ENCODE data around the gene CLIC5.

The CLIC5 gene

GRCh38 chr6:45969026-45969425, 46.6 kb downstream of the CLIC5 start:
- DNase-seq (ENCODE audit: low read depth, low spot score): no peak
- no peak overlapping the region for H3K27ac ChIP-seq

GRCh38 chr6:45967363-45967762, 48.3 kb downstream of the CLIC5 start:
- no peak for DNase-seq (ENCODE audit: low read depth, low spot score)

GRCh38 chr6:45966797-45967196, 48.9 kb downstream of the CLIC5 start:
- DNase-seq (ENCODE audit: low read depth, low spot score): no peak
- no peak overlapping the region for H3K27ac ChIP-seq

More at GRCh38 chr6:45967363-45967762, 48.3 kb downstream of the CLIC5 start:
- no peak overlapping the region for H3K27ac ChIP-seq

- no peak overlapping the region for H3K27ac ChIP-seq
- no peak for DNase-seq (ENCODE audit: low read depth, low spot score)
Measured at GRCh38 chr6:45966340-45966739, 49.3 kb downstream of the CLIC5 start.

GRCh38 chr6:45965792-45966191, 49.9 kb downstream of the CLIC5 start:
- DNase-seq (ENCODE audit: low read depth, low spot score): no peak
- H3K27ac ChIP-seq: no peak overlapping the region

- H3K27ac ChIP-seq: no peak overlapping the region
- DNase-seq (ENCODE audit: low read depth, low spot score): no peak
Measured at GRCh38 chr6:45965007-45965406, 50.7 kb downstream of the CLIC5 start.

GRCh38 chr6:45964300-45964699, 51.4 kb downstream of the CLIC5 start:
- no peak overlapping the region for H3K27ac ChIP-seq
- DNase-seq (ENCODE audit: low read depth, low spot score): no peak

- DNase-seq (ENCODE audit: low read depth, low spot score): no peak
- H3K27ac ChIP-seq: no peak overlapping the region
Measured at GRCh38 chr6:45963896-45964295, 51.8 kb downstream of the CLIC5 start.

GRCh38 chr6:45961125-45961524, 54.5 kb downstream of the CLIC5 start:
- DNase-seq (ENCODE audit: low read depth, low spot score): no peak
- H3K27ac ChIP-seq: no peak overlapping the region

- peak; percentile 51 for DNase-seq (ENCODE audit: low read depth, low spot score)
- H3K27ac ChIP-seq: no peak overlapping the region
Measured at GRCh38 chr6:45959534-45960145, 56.0 kb downstream of the CLIC5 start.

- H3K27ac ChIP-seq: no peak overlapping the region
- DNase-seq (ENCODE audit: low read depth, low spot score): no peak
Measured at GRCh38 chr6:45956663-45957062, 59.0 kb downstream of the CLIC5 start.

GRCh38 chr6:45956176-45956575, 59.5 kb downstream of the CLIC5 start:
- DNase-seq (ENCODE audit: low read depth, low spot score): no peak
- H3K27ac ChIP-seq: no peak overlapping the region

GRCh38 chr6:45955597-45955996, 60.1 kb downstream of the CLIC5 start:
- DNase-seq (ENCODE audit: low read depth, low spot score): no peak
- no peak overlapping the region for H3K27ac ChIP-seq

GRCh38 chr6:45952546-45952945, 63.1 kb downstream of the CLIC5 start:
- no peak for DNase-seq (ENCODE audit: low read depth, low spot score)
- no peak overlapping the region for H3K27ac ChIP-seq

GRCh38 chr6:45952168-45952529, 63.5 kb downstream of the CLIC5 start:
- no peak overlapping the region for H3K27ac ChIP-seq
- no peak for DNase-seq (ENCODE audit: low read depth, low spot score)

- DNase-seq (ENCODE audit: low read depth, low spot score): no peak
- H3K27ac ChIP-seq: no peak overlapping the region
Measured at GRCh38 chr6:45951321-45952167, 64.1 kb downstream of the CLIC5 start.

- no peak for DNase-seq (ENCODE audit: low read depth, low spot score)
- H3K27ac ChIP-seq: no peak overlapping the region
Measured at GRCh38 chr6:45949256-45949655, 66.4 kb downstream of the CLIC5 start.

- no peak overlapping the region for H3K27ac ChIP-seq
- no peak for DNase-seq (ENCODE audit: low read depth, low spot score)
Measured at GRCh38 chr6:45947807-45948206, 67.9 kb downstream of the CLIC5 start.

GRCh38 chr6:45946887-45947286, 68.8 kb downstream of the CLIC5 start:
- H3K27ac ChIP-seq: no peak overlapping the region
- no peak for DNase-seq (ENCODE audit: low read depth, low spot score)

GRCh38 chr6:45946352-45946751, 69.3 kb downstream of the CLIC5 start:
- DNase-seq (ENCODE audit: low read depth, low spot score): no peak

GRCh38 chr6:45942953-45943352, 72.7 kb downstream of the CLIC5 start:
- H3K27ac ChIP-seq: no peak overlapping the region
- no peak for DNase-seq (ENCODE audit: low read depth, low spot score)

More at GRCh38 chr6:45946352-45946751, 69.3 kb downstream of the CLIC5 start:
- H3K27ac ChIP-seq: no peak overlapping the region

- DNase-seq (ENCODE audit: low read depth, low spot score): no peak
- no peak overlapping the region for H3K27ac ChIP-seq
Measured at GRCh38 chr6:45933855-45934254, 81.8 kb downstream of the CLIC5 start.
